Measurements from ENCODE around the gene IGSF3.

- TF ChIP-seq CTCF (IDR thresholded peaks at IDR 0.05) (no peak), POLR2A (IDR thresholded peaks at IDR 0.05) (no peak)
These were observed 49.8 kb upstream of the IGSF3 start for GRCh38 chr1:116717318-116717717.
